NCI-H1417 (cell line): ENCODE results near the gene MAPK6.
A peak's percentile ranks its signal among the peaks of the same experiment; 100 is the strongest.

Source experiments
- DNase-seq, 3 experiments: peaks; one replicate each; lab custom pipeline; 2025; lab: John Stamatoyannopoulos, UW

Gene MAPK6

DNA sequence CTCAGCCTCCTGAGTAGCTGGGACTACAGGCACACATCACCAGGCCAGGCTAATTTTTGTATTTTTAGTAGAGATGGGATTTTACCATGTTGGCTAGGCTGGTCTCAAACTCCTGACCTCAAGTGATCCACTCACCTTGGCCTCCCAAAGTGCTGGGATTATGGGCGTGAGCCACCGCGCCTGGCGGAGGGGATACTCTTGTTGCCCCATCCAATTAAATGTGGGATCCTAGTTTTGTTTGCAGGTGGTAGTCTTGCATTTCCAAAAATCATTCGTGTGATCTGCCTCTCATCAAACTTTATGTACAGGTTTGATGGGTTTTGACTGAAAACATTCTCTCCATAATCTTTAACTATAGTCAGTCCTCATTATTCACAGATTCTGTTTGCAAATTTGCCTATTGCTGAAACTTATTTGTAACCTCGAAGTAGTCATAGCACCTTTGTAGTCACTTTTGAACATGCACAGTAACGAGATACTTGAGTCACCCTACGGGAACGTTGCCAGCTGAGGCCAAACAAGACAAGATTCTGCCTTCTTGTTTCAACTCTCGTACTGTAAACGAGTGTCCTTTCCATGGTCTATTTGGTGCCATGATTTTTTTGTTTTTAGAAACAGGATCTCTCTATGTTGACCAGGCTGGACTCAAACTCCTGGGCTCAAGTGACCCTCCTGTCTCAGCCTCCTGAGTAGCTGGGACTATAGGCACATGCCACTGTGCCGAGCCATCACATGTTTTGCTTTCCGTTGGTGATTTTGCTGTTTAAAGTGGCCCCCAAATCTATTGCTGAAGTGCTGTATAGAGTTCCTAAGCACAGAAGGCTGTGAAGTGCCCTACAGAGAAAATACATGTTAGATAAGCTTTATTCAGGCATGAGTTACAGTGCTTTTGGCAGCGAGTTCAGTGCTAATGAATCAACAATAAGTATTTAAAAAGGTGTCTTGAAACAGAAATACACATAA lies 8.1 kb upstream of the MAPK6 start:
- DNase-seq: no peak

DNA sequence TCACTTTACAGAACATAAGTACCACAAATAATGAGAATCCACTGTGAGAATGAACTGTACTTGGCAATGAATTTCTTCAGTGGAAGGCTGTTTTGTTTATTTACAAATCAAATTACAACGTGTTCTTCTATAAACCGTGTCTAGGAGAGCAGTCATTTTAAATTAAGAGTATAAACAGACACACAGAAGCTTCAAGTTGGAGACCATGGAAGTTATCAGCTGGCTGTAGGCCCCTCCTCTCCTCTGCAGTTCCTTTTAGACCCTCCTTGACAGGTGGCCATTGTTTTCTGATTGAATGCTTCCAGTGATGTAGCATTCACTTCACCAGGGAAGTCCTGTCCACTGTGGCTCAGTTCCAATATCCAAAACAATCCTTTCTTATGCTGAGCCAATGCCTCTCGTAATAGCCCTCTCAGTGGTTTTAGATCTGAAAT lies 7.3 kb upstream of the MAPK6 start:
- DNase-seq: peak in 2 of 3 experiments; percentile 2 to 56

DNA sequence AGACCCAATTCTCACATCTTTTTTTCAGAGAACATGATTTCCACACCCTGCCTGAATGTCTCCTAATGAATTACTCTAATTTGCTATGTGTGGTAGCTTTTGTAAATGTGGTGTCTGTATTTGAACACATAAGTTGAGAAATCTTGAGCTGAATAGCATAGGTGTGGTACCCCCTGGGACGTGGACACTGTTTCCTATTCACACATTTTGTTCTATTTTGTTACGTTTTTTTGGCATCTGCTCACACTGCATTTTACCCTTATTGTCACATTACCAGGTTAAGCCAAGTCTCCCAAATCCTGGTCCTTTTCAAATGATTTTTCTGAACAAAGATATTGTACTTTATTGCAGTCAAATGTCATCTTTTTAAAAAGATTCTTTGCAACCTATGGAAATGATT lies 6.8 kb upstream of the MAPK6 start:
- no peak for DNase-seq

DNA sequence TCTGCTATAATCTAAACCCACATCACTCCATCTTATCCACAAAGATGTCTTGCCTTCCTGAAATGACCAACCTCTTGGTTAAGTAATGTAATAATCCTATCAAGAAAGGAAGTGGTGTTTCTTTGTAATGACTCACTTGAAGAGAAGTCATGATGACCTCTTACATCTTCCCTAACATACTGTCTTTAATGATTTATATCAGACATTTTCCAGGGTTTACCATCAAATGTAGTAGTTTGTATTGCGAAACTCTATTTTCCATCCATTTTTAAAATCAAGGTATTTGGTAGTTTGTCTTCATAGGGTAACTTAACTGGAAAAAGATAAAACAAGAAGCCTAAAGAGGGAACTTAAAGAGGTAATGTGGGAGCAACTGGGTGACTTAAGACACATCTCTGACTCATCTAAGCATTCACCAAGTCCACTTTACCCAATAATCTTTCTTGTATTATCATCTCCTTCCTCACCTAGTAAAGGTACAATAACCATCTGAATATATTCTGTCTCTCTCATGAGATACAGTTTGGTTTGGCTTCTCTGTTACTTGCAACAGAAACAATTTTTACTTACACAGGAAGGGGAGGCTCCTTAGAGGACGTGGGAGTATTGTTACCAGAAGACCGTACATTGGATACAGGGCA lies 5.7 kb upstream of the MAPK6 start:
- DNase-seq: no peak

DNA sequence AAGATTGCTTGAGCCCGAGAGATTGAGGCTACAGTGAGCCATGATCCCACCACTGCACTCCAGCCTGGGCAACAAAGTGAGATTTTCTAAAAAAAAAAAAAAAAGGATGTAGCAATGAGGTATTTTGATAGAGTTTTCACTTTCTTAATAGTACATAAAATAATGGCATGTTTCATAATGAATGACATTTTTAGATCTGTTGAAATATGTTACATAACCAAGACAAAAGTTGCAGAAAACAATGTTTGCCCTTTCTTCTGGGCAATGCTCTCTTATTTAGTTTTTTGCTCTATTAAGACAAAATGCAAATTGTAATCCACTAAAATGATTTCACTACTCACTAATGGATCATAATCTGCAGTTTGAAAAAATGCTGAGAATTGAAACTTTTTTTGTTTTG lies 4.4 kb upstream of the MAPK6 start:
- DNase-seq: no peak

DNA sequence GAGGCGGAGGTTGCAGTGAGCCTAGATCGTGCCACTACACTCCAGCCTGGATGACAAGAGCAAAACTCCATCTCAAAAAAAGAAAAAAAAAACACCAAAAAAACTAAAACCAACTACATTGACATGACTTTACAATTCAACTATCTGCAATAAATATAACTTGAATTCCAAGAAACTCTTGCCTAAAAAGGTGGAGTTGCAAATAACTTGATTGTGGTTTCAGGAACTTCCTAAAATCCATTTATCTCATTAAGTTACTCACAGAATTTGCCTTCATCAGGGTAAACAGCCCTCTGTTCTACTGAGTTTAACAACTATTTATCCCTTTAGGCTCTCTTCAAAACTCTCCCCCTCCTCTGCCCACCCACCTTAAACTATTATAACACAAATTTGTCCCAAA lies 2.7 kb upstream of the MAPK6 start:
- no peak for DNase-seq

DNA sequence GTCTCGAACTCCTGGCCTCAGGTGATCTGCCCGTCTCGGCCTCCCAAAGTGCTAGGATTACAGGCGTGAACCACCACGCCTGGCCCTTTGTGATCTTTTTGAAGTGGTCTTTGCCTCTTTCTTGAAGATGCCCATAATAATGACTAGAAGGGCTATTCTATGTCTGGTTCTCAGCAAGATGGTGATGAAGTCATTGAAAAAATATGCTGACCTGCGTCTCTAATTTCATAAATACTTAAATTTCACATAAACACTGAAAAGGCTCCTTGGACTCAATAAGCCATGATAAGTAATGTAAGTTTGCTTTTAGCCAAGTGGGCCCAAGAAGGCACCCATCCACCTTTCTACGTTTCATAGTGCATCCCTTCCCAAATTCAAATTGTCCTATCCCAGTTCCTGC lies 775 bp upstream of the MAPK6 start:
- DNase-seq: no peak

DNA sequence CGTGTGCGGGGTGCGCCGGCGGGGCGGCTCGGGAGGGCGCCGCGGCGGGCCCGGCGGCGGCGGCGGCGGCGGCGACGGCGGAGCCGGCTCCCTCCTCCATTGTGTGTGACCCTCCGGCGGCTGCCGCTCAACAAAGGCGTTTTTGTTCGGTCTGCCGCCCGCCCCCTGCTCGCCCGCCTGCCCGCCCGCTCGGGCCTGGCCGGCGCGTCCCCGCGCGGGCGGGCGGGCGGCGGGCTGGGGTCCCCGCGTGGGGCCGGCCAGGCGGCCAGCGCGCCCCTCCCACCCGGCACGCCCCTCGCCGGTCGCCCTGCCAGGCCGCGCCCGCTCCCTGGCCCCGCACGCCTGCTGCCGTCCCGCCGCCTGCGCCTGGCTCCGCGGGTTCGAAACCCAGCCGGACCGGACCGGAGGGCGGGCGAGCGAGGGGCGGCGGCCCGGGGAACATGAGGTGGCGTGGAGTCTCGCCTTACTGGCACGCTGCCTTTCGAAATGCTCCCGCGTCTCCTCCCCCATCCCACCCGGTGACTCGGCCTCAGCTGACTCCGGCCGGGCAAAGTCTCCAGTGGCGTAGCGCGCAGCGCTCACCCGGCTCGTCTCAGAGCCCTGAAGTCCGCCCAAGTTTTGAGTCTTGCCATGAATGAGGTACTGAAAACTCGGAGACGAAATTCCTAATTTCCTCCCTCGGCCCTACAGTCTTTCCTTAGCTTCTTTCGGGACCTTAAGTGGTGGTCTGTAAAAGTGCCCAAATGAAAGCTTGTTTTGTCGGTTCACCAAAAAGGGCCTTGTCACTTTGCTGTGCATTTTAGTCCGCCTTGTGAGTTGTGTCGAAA lies 588 bp downstream of the MAPK6 start:
- DNase-seq: peak; percentile 42 to 77 (median 73)

DNA sequence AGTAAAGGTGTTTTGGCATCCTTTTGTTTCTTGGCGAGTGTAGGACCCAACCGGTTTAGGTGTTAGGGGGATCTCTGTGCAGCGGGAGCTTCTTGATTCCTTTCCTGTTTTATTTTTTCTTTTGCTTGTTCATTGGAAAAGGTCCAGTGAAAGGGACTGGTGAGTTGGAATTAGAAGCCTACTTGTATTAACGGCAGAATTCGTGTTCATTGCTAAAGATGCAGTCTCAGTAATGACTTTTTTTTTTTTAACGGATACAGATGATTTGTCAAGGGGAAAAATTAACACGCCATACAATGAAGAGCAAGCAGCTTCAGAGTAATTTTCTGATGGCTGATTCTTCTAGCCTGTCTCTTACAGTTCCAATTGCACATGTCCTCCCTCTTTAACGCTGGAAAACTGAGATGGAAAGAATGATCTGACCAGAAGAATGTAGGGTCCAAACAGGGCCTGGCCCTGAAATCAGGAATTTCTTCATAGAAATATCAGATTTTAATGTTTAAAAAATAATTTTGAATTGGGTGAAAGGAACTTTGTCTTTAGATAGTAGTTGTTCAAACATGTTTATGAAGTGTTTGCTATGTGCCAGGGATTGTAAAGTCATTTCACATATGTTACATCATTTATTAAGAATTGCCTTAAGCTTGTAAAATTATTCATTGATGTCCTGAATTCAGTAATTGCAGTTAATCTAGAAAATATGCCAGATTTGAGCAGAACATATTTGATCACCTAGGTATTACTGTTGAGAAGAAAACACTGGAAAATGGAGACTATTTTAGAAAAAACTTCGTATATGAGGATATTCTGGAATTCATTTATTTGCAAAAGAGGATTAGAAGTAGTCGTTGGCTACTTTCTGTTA lies 1.4 kb downstream of the MAPK6 start:
- peak in 2 of 3 experiments; percentile 22 to 27 for DNase-seq

DNA sequence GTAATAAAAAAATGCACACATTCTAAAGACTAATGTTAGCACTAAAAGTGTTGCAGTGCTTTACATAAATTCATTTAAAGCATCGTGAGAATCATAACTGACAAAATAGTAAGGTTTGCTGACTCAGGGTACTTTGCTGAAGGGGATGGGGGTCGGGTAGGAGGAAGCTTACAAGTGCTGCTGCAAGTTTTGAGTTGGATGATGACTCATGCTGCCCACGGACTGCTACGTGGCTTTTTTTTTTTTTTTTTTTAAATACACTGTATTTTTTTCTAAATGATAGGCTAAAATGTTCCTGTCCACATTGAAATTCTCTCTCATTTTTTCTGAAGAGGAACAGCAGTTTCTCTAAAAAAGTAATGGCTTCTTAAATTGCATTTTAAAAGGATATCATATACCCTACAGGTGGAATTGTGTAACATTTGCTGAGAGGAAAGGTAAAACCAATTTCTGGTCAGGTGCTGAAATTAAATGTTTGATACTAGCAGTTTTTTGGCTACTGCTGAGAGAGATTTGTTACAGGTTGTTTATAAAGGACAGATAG lies 2.2 kb downstream of the MAPK6 start:
- DNase-seq: peak in 1 of 3 experiments; percentile 22

DNA sequence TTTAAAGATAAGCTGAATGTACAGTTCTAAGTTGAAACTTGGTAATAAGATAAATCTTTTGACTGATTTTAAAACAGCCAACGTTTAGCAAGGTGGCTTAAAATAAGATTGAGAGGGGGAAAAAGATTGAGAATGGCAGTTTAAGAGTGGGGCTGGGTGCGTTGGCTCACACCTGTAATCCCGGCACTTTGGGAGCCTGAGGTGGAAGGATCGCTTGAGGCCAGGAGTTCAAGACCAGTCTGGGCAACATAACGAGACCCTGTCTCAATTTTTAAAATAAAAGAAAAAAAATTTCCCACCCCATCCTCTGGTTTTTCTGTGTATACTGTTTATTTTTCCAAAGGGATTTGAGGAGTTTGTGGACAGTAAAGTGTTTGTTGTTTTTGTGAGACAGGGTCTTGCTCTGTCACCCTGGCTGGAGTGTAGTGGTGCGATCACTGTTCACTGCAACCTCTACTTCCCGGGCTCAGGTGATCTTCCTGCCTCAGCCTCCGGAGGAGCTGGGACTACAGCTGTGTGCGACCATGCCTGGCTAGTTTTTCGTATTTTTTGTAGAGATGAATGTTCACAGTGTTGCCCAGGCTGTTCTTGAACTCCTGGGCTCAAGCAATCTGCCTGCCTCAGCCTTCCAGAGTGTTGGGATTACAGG lies 3.0 kb downstream of the MAPK6 start:
- DNase-seq: no peak

DNA sequence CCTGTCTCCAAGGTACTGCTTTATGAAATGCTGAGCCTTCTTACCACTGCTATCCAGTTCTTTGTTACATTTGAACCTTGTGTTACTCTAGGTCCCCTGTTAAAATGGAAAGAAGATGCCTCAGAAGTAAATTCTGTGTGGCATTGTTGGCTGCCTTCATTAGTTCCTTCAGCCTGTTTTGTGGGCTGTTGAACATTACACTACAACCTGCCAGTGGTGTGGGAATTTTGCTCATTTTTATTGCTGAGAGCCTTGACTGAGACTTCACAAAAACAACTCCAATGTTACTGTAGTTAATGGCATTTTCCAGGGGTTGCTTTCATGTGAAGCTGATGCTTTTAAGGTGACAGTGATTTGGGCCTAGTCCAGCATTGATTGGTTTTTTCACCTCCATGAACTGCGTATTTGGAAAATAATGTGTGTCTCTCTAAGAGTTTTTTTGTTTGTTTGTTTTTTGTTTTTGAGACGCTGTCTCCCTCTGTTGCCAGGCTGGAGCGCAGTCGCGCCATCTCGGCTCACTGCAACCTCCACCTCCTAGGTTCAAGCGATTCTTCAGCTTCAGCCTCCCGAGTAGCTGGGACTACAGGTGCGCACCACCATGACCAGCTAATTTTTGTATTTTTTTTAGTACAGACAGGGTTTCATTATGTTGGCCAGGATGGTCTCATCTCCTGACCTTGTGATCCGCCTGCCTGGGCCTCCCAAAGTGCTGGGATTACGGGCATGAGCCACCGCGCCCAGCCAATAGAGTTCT lies 4.3 kb downstream of the MAPK6 start:
- no peak for DNase-seq

DNA sequence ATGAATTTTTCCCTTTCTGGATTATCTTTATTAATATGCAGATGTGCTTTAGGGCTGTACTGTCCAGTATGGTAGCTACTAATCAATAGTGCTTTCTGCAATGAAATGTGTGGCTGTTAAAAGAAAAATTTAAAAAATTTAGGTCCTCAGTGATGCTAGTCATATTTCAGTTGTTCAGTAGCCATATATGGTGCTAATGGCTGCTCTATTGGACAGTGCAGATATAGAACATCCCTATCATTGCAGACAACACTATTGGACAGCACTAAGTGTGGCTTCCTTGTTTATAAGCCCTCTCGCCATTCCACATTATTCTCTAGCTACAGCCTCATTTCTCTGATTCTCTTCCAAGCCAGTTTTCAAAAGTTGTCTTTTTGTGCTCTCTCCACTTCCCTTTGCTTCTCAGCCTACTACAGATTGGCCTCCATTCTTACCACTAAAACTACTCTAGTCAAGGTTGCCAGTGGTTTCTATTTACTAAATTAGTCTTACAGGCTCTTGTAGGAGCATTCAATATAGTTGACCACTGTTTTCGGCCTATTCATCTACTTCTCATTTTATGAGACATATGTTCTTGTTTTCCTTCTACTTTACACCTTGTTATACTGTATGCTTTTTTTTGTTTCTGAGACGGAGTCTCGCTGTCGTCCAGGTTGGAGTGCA lies 9.5 kb downstream of the MAPK6 start:
- DNase-seq: no peak

DNA sequence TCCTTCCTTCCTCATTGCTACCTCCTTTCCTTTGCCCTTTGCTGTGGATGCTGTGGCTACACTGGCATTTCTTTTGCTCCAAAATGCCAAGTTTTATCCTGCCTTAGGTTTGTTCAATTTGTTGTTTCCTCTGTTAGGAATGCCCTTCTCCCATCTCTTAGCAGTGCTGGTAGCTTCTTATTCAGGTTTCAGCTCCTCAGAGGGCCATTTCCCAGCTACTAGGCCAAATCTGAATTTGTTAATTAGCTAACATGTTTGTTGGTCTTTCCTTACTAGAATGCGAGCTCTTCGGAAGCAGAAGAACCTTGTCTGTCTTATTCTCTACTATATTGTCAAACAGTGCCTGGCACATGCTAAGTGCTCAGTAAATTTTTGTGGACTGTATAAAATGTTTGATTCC lies 11.0 kb downstream of the MAPK6 start:
- DNase-seq: no peak

DNA sequence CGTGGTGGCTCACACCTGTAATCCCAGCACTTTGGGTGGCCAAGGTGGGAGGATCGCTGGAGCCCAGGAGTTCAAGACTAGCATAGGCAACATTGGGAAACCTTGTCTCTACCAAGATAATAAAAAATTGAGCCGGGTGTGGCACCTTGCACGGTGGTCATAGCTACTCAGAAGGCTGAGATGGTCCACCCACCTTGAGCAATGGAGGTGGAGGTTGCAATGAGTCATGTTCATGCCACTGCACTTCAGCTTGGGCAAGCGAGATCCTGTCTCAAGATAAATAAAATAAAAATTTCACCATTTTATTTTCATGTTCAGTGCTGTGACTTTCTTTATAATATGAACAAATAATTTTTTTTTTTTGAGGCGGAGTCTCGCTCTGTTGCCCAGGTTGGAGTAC lies 12.5 kb downstream of the MAPK6 start:
- DNase-seq: no peak

DNA sequence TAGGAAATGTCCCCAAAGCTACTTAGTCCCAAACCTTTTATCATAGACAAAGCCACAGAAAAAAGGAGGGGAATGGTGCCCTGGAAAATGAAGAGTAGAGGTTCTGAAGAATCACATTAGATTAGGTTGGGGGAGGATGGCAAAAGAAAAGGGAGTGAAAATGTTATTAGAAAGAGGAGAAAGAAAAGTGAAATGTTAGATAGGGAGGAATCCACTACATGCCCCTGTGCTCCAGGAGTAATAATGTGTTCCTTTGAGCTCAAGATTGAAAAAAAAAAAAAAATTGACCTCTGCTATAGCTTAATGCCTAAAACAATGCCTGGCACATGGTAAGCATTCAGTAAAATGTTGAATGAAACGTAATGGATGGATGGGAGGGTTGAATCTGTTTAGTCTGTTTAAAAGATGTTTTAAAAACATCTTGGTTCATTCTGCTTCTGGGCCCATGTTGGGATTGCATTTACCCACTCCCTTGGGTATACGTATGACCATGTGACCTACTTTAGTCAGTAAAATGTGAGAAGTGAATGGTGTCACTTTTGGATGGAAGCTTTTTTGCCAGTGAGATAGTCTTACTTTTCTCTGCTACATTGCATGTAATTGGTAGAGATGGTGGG lies 19.0 kb downstream of the MAPK6 start:
- DNase-seq: no peak

DNA sequence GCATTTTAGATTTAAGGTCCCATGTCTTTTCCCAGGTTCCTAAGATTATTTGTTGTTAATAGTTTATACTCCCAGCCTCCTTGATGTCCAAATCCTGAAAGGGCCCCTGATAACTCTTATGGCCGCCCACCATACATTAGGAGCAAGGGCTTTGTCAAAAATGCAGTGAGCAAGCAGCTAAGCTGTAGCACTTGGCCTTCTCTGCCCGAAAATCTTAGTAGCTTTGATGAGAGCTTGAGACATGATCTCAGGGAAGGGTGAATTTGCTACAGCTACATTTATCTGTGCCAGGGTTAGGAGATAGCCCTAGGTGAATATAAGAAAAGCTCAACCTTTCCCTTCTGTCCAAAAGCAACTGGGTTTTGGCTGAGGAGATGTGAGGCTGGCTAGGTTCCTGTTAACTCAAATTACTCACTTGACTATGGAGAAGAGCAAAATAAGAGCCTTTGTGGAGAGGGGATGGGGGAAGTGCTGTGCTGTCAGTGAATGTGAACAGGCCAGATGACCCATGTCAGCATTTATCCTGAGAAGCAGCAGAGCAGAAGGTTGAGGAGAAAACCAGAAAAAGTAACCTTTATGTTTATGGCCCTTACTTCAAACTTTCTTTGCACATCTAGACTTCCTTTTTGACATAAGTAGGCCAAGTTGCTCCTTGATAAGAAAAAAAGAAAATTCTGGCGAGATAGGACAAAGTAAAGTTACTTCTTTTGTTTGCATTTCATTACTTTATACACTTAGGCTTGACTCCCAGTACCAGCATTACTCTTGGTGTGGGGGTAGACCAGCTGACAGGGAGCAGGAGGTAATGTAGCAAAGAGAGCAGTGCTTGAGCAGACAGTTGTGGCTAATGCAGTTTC lies 21.1 kb downstream of the MAPK6 start:
- peak in 1 of 3 experiments; percentile 38 for DNase-seq
